ENCODE measurements around the gene MATN4.

MATN4 gene

GRCh38 chr20:45293041-45294002 is 14.8 kb downstream of the MATN4 start:
- peak overlapping the region; percentile 59 for H3K4me3 ChIP-seq (ENCODE audit: low read depth, low read length)
- TF ChIP-seq CTCF (IDR thresholded peaks at IDR 0.05; ENCODE audit: low read depth, low read length) = peak; percentile 95

- no peak overlapping the region for H3K4me3 ChIP-seq (ENCODE audit: low read depth, low read length)
- TF ChIP-seq CTCF (IDR thresholded peaks at IDR 0.05; ENCODE audit: low read depth, low read length) = no peak
Observed at GRCh38 chr20:45292343-45292742, 15.8 kb downstream of the MATN4 start.

- H3K4me3 ChIP-seq (ENCODE audit: low read depth, low read length) = no peak overlapping the region
- no peak for TF ChIP-seq CTCF (IDR thresholded peaks at IDR 0.05; ENCODE audit: low read depth, low read length)
Observed at GRCh38 chr20:45291526-45291925, 16.6 kb downstream of the MATN4 start.

- H3K4me3 ChIP-seq (ENCODE audit: low read depth, low read length) = no peak overlapping the region
- peak; percentile 93 for TF ChIP-seq CTCF (IDR thresholded peaks at IDR 0.05; ENCODE audit: low read depth, low read length)
Observed at GRCh38 chr20:45290677-45291355, 17.3 kb downstream of the MATN4 start.

- TF ChIP-seq CTCF (IDR thresholded peaks at IDR 0.05; ENCODE audit: low read depth, low read length) = no peak
- H3K4me3 ChIP-seq (ENCODE audit: low read depth, low read length) = no peak overlapping the region
Observed at GRCh38 chr20:45289942-45290676, 18.0 kb downstream of the MATN4 start.

- no peak overlapping the region for H3K4me3 ChIP-seq (ENCODE audit: low read depth, low read length)
- no peak for TF ChIP-seq CTCF (IDR thresholded peaks at IDR 0.05; ENCODE audit: low read depth, low read length)
Observed at GRCh38 chr20:45288860-45289259, 19.2 kb downstream of the MATN4 start.

Measured in WI38 (cell line).